Tibial nerve (tissue), 4 donors: ENCODE results near the gene JADE1. TPM values are rescaled to one million over a fixed set of nuclear protein-coding genes. Genes with fewer than 3 reads are reported as not detected.

Source experiments
- DNase-seq, 2 donors: peaks; one replicate each; pipeline ENCODE4 v3.0.0-alpha.2; 2019; ENCODE audit warnings: low spot score in 2 of 2
- H3K27ac ChIP-seq, 4 donors: fragments of 200-600 bp; sonication (generic) in 3 of 4; one replicate each; pipeline ENCODE4 v1.5.1; 2017 to 2019; ENCODE audit warnings: mild to moderate bottlenecking in 1 of 4
- H3K27me3 ChIP-seq, 2 donors: fragments of 200-600 bp; sonication (generic) in 1 of 2; one replicate each; pipeline versions ENCODE4 v1.5.1 to v1.6.0; 2017 to 2019
- H3K36me3 ChIP-seq, 3 donors: fragments of 200-600 bp; sonication (generic); one replicate each; pipeline ENCODE4 v1.5.1; 2018 to 2019
- H3K4me1 ChIP-seq, 4 donors: fragments of 200-600 bp; sonication (generic) in 3 of 4; one replicate each; pipeline ENCODE4 v1.5.1; 2017 to 2019
- H3K4me3 ChIP-seq, 4 donors: fragments of 200-600 bp; sonication (generic) in 3 of 4; one replicate each; pipeline ENCODE4 v1.5.1; 2017 to 2019; ENCODE audit warnings: mild to moderate bottlenecking in 1 of 4, moderate library complexity in 1 of 4
- H3K9me3 ChIP-seq, 4 donors: fragments of 200-600 bp; sonication (generic) in 3 of 4; one replicate each; pipeline ENCODE4 v1.5.1; 2017 to 2019
- EP300 ChIP-seq, 2 donors: sonication (generic); formaldehyde crosslinking; IDR thresholded peaks; one replicate each; pipeline ENCODE4 v1.6.1; 2017; ENCODE audit warnings: antibody characterized with exemption in 2 of 2, mild to moderate bottlenecking in 1 of 2
- POLR2A ChIP-seq, 2 donors: fragments of 450-650 bp; IDR thresholded peaks; one replicate each; pipeline ENCODE4 v1.6.1; 2017; ENCODE audit warnings: antibody characterized with exemption in 2 of 2, mild to moderate bottlenecking in 2 of 2, moderate library complexity in 2 of 2
- whole genome bisulfite sequencing, 2 donors: methylation state at CpG; one replicate each; pipeline ENCODE4 v1.1.5; 2018; 5-methylcytosine and 5-hydroxymethylcytosine counted together
- total RNA-seq, 4 donors: library from RNA; depleted of rRNA; stranded (reverse); fragments of >200 nt; gene quantifications; one replicate each; pipeline ENCODE4 v1.1.0, GENCODE V29; 2016
- TF ChIP-seq, protein P1 (sequence below), 5 experiments: fragments of 200-600 bp in 3 of 5; fragments of 450-650 bp in 2 of 5; sonication (generic) in 3 of 5; IDR thresholded peaks; one replicate each; pipeline ENCODE4 v1.5.1; 2016 to 2019; ENCODE audit warnings: antibody characterized with exemption in 5 of 5, mild to moderate bottlenecking in 3 of 5, moderate library complexity in 2 of 5

The JADE1 gene
- total RNA-seq, 4 donors from 2014 or later: 55.7 to 68.7 (median 65.8) TPM

GRCh38 chr4:128871948-128872347 lies 62.4 kb downstream of the JADE1 start:
- Histone ChIP-seq H3K27ac (no peak overlapping the region), H3K9me3 (no peaks in the 10 kb centered on the region), H3K27me3 (no peaks in the 10 kb centered on the region), H3K4me1 (no peaks in the 10 kb centered on the region), H3K36me3 (peaks cover 0 to 72% (median 11%) of the 10 kb centered on the region in 3 donors), H3K4me3 (no peak overlapping the region)
- DNase-seq: no peak
- WGBS, 2 donors: 85 to 90% methylated on average over 9 of the region's 9 CpGs
- TF ChIP-seq POLR2A (IDR thresholded peaks at IDR 0.05) (no peak), EP300 (IDR thresholded peaks at IDR 0.05) (no peak)
- TF ChIP-seq, protein P1, sequence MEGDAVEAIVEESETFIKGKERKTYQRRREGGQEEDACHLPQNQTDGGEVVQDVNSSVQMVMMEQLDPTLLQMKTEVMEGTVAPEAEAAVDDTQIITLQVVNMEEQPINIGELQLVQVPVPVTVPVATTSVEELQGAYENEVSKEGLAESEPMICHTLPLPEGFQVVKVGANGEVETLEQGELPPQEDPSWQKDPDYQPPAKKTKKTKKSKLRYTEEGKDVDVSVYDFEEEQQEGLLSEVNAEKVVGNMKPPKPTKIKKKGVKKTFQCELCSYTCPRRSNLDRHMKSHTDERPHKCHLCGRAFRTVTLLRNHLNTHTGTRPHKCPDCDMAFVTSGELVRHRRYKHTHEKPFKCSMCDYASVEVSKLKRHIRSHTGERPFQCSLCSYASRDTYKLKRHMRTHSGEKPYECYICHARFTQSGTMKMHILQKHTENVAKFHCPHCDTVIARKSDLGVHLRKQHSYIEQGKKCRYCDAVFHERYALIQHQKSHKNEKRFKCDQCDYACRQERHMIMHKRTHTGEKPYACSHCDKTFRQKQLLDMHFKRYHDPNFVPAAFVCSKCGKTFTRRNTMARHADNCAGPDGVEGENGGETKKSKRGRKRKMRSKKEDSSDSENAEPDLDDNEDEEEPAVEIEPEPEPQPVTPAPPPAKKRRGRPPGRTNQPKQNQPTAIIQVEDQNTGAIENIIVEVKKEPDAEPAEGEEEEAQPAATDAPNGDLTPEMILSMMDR (IDR thresholded peaks at IDR 0.05): no peak

DNA sequence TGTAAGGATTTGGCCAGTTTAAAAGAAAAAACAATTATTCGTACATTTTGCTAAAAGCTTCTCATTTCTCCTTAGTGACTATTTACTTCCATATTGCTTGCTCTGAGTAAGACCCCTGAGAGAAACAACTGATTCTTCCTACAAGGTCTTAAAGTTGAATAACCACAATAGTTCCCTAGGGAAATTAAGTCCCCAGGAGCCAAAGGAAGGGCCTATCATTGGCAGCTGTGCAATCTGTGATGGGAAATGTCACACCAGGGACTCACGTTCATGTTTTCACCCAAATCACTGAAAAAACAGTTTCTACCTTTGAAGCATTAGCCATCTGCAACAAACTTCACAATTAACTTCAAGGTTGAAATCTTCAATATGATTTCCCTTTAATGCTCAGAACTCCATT lies 66.7 kb downstream of the JADE1 start:
- TF ChIP-seq EP300 (IDR thresholded peaks at IDR 0.05): no peak
- TF ChIP-seq POLR2A (IDR thresholded peaks at IDR 0.05): no peak
- TF ChIP-seq, protein P1 (IDR thresholded peaks at IDR 0.05): no peak
- no peak for DNase-seq
- Histone ChIP-seq H3K4me3 (no peak overlapping the region), H3K4me1 (no peaks in the 10 kb centered on the region), H3K36me3 (peaks cover 0 to 31% (median 0%) of the 10 kb centered on the region in 3 donors), H3K9me3 (no peaks in the 10 kb centered on the region), H3K27me3 (no peaks in the 10 kb centered on the region), H3K27ac (no peak overlapping the region)
- 77 to 80% methylated on average over 2 of the region's 2 CpGs for WGBS, 2 donors

DNA sequence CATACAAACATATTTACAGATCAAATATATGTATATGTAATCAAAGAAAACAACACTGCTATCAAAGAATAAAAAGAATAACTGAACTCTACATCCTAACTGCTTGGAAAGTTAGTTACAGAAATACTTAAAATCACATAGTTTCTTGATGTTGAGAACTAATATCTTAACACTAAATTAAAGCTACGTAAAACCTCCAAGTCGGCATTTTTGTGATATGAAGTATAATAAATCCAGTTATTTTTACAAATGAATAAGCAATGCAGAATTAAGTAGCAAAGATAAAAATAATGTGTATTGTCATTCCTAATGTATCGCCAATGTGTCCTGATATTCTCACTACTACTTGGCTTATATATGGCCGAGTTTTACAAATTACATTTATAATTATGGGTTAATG lies 68.4 kb downstream of the JADE1 start:
- Histone ChIP-seq H3K27ac (no peak overlapping the region), H3K4me3 (no peak overlapping the region), H3K4me1 (no peaks in the 10 kb centered on the region), H3K36me3 (peaks cover 0 to 13% (median 0%) of the 10 kb centered on the region in 3 donors), H3K27me3 (no peaks in the 10 kb centered on the region), H3K9me3 (no peaks in the 10 kb centered on the region)
- no peak for DNase-seq
- TF ChIP-seq, protein P1 (IDR thresholded peaks at IDR 0.05): no peak
- TF ChIP-seq POLR2A (IDR thresholded peaks at IDR 0.05) (no peak), EP300 (IDR thresholded peaks at IDR 0.05) (no peak)
- 96% methylated on average over 4 of the region's 4 CpGs for WGBS, 2 donors

DNA sequence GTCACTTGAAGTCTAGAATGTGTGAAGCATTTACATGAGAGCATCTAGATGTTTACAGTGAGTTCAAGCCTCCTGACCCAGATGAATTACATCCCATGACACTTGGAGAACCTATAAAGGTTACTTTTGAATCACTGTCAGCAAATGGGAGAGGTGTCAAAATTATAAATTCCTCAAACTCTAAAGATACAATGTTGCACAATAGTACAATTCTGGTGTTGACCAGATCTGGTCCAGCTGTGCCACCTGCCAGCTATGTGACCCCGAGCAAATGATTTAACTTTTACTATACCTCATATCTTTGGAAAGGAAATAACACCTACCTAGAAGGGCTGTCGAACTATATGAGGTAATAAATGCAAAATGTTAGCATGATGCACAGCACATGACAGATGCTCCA lies 69.8 kb downstream of the JADE1 start:
- DNase-seq: no peak
- H3K9me3 ChIP-seq: no peaks in the 10 kb centered on the region
- 76 to 88% methylated on average over 2 of the region's 2 CpGs for WGBS, 2 donors
- TF ChIP-seq, protein P1 (IDR thresholded peaks at IDR 0.05): no peak
- TF ChIP-seq EP300 (IDR thresholded peaks at IDR 0.05) (no peak), POLR2A (IDR thresholded peaks at IDR 0.05) (no peak)
- no peak overlapping the region for H3K4me3 ChIP-seq
- H3K36me3 ChIP-seq: peaks cover 0 to 2% (median 0%) of the 10 kb centered on the region in 3 donors
- no peaks in the 10 kb centered on the region for H3K27me3 ChIP-seq
- H3K4me1 ChIP-seq: no peaks in the 10 kb centered on the region
- H3K27ac ChIP-seq: no peak overlapping the region

DNA sequence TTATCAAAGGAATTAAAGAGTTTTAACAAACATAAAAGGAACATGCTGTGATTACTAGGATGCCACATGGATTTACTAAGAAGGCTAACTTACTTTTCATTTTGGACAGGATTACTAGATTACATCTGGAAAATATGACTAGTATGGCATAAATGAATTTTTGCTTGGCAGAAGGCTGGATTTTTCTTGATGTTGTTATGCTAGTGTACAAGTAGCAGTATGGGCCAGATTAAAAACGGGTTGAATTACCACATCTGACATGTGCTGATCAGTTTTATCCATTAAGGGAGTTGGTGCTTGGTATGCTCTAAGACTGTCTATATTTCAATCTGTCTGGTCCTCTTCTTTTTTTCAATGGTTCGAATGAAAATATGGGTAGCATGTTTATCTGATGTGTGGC lies 70.5 kb downstream of the JADE1 start:
- Histone ChIP-seq H3K9me3 (no peaks in the 10 kb centered on the region), H3K27ac (no peak overlapping the region), H3K4me1 (no peaks in the 10 kb centered on the region), H3K36me3 (no peaks in the 10 kb centered on the region), H3K4me3 (no peak overlapping the region), H3K27me3 (no peaks in the 10 kb centered on the region)
- 82 to 84% methylated on average over 2 of the region's 2 CpGs for WGBS, 2 donors
- TF ChIP-seq POLR2A (IDR thresholded peaks at IDR 0.05) (no peak), EP300 (IDR thresholded peaks at IDR 0.05) (no peak)
- TF ChIP-seq, protein P1 (IDR thresholded peaks at IDR 0.05): no peak
- DNase-seq: no peak
